ENCODE results near the gene NUDT16L1.

Gene NUDT16L1

GRCh38 chr16:4664538-4665418, 28.6 kb upstream of the NUDT16L1 start:
- TF ChIP-seq, protein P1, sequence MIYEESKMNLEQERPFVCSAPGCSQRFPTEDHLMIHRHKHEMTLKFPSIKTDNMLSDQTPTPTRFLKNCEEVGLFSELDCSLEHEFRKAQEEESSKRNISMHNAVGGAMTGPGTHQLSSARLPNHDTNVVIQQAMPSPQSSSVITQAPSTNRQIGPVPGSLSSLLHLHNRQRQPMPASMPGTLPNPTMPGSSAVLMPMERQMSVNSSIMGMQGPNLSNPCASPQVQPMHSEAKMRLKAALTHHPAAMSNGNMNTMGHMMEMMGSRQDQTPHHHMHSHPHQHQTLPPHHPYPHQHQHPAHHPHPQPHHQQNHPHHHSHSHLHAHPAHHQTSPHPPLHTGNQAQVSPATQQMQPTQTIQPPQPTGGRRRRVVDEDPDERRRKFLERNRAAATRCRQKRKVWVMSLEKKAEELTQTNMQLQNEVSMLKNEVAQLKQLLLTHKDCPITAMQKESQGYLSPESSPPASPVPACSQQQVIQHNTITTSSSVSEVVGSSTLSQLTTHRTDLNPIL (CRISPR knock-in tag; IDR thresholded peaks at IDR 0.05; ENCODE audit: low read depth): no peak
- TF ChIP-seq OSR1 (CRISPR knock-in tag; IDR thresholded peaks at IDR 0.05): no peak
- no peak for TF ChIP-seq PPARA (CRISPR knock-in tag; IDR thresholded peaks at IDR 0.05; ENCODE audit: borderline replicate concordance)
- no peak for TF ChIP-seq ZFP3 (CRISPR knock-in tag; IDR thresholded peaks at IDR 0.05)
- no peak for TF ChIP-seq CSRNP3 (CRISPR knock-in tag; IDR thresholded peaks at IDR 0.05)
- TF ChIP-seq ESRRG (CRISPR knock-in tag; IDR thresholded peaks at IDR 0.05): no peak
- TF ChIP-seq ZFP30 (CRISPR knock-in tag; IDR thresholded peaks at IDR 0.05): no peak
- no peak for TF ChIP-seq PATZ1 (CRISPR knock-in tag; IDR thresholded peaks at IDR 0.05; ENCODE audit: borderline replicate concordance)
- no peak for ATAC-seq

DNA sequence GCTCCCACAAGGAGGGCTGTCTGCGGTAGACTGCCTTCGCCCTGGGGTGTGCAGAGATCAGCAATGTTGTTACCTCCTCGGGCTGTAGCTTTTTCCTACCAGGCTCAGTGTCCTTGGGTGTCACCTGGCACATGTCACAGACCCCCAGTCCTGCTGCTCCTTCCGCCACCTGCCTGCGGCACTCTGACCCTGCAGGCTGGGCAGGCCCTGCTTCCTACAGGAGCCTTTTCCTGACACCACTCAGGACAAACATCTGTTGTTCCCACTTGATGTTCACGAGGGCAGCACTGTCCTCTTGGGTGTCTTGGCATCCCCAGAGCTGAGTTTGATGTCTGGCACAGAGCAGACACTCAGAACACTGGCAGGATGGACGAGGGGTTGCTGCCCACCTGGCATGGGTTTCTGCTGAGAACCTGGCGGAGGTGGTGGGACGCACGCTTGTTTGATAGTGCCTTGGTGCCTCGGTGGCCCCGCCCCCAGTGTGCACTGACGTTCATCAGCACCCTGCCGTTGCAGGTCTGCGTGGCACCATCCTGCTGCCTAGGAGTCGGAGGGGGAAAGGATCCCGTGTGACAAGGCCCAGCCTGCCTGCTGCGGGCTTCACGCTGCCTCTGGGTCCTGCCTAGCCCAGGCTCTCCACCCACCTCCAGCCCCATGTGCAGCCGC, 26.7 kb upstream of the NUDT16L1 start:
- TF ChIP-seq ZFP30 (CRISPR knock-in tag; IDR thresholded peaks at IDR 0.05) (no peak), OSR1 (CRISPR knock-in tag; IDR thresholded peaks at IDR 0.05) (no peak), CSRNP3 (CRISPR knock-in tag; IDR thresholded peaks at IDR 0.05) (no peak), ZFP3 (CRISPR knock-in tag; IDR thresholded peaks at IDR 0.05) (no peak), ZNF565 (CRISPR knock-in tag; conservative IDR thresholded peaks at IDR 0.05; ENCODE audit: low read depth) (no peak), ESRRG (CRISPR knock-in tag; IDR thresholded peaks at IDR 0.05) (no peak), BACH2 (CRISPR knock-in tag; IDR thresholded peaks at IDR 0.05; ENCODE audit: borderline replicate concordance) (no peak), GLIS3 (CRISPR knock-in tag; IDR thresholded peaks at IDR 0.05) (no peak), TOX (CRISPR knock-in tag; IDR thresholded peaks at IDR 0.05; ENCODE audit: borderline replicate concordance) (no peak), ZNF70 (CRISPR knock-in tag; IDR thresholded peaks at IDR 0.05) (no peak), ARNTL (CRISPR knock-in tag; IDR thresholded peaks at IDR 0.05; ENCODE audit: borderline replicate concordance, low read depth) (no peak), ZC3H10 (CRISPR knock-in tag; IDR thresholded peaks at IDR 0.05) (no peak), CSDC2 (CRISPR knock-in tag; IDR thresholded peaks at IDR 0.05) (no peak), PATZ1 (CRISPR knock-in tag; IDR thresholded peaks at IDR 0.05; ENCODE audit: borderline replicate concordance) (no peak), RARB (CRISPR knock-in tag; IDR thresholded peaks at IDR 0.05) (no peak), ZNF8 (CRISPR knock-in tag; IDR thresholded peaks at IDR 0.05) (no peak)
- TF ChIP-seq, protein P2, sequence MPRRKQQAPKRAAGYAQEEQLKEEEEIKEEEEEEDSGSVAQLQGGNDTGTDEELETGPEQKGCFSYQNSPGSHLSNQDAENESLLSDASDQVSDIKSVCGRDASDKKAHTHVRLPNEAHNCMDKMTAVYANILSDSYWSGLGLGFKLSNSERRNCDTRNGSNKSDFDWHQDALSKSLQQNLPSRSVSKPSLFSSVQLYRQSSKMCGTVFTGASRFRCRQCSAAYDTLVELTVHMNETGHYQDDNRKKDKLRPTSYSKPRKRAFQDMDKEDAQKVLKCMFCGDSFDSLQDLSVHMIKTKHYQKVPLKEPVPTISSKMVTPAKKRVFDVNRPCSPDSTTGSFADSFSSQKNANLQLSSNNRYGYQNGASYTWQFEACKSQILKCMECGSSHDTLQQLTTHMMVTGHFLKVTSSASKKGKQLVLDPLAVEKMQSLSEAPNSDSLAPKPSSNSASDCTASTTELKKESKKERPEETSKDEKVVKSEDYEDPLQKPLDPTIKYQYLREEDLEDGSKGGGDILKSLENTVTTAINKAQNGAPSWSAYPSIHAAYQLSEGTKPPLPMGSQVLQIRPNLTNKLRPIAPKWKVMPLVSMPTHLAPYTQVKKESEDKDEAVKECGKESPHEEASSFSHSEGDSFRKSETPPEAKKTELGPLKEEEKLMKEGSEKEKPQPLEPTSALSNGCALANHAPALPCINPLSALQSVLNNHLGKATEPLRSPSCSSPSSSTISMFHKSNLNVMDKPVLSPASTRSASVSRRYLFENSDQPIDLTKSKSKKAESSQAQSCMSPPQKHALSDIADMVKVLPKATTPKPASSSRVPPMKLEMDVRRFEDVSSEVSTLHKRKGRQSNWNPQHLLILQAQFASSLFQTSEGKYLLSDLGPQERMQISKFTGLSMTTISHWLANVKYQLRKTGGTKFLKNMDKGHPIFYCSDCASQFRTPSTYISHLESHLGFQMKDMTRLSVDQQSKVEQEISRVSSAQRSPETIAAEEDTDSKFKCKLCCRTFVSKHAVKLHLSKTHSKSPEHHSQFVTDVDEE (CRISPR knock-in tag; IDR thresholded peaks at IDR 0.05): no peak
- TF ChIP-seq, protein P3, sequence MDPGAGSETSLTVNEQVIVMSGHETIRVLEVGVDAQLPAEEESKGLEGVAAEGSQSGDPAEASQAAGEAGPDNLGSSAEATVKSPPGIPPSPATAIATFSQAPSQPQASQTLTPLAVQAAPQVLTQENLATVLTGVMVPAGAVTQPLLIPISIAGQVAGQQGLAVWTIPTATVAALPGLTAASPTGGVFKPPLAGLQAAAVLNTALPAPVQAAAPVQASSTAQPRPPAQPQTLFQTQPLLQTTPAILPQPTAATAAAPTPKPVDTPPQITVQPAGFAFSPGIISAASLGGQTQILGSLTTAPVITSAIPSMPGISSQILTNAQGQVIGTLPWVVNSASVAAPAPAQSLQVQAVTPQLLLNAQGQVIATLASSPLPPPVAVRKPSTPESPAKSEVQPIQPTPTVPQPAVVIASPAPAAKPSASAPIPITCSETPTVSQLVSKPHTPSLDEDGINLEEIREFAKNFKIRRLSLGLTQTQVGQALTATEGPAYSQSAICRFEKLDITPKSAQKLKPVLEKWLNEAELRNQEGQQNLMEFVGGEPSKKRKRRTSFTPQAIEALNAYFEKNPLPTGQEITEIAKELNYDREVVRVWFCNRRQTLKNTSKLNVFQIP (CRISPR knock-in tag; IDR thresholded peaks at IDR 0.05; ENCODE audit: borderline replicate concordance, low read depth): no peak
- ATAC-seq: no peak

Data from SK-N-SH treated with all-trans-retinoic acid at 6 μM for 48 hours (cell line).